Body of pancreas (tissue), 4 donors: ENCODE data around the gene TBCK.

Experiments
- POLR2A ChIP-seq, 3 donors: fragments of 450-650 bp; IDR thresholded peaks; one replicate each; pipeline ENCODE4 v1.6.1; 2016; ENCODE audit warnings: antibody characterized with exemption in 3 of 3, mild to moderate bottlenecking in 2 of 3
- TF ChIP-seq, protein P1 (sequence below), 7 experiments: fragments of 450-650 bp in 4 of 7; fragments of 200-600 bp in 3 of 7; sonication (generic) in 3 of 7; IDR thresholded peaks; one replicate each; pipeline ENCODE4 v1.5.1; 2016 to 2019; ENCODE audit warnings: antibody characterized with exemption in 7 of 7

DNA sequence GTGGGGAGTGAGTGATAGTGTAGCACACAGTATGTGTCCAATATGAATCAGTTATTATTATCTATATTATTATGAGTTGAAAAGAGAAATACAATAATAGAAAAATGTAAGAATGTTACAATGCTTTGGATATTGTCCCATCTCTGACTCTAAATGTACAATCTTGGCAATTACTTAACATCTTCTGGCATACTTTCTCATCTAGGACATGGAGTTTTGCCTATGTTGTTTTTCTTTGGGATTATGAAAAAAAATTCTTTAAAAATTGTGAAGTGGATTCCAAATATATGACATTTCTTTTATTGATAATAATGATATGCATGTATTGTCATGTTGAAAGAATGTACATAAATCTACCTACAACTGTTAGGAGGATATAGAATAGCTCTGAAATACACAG lies 84.1 kb downstream of the TBCK start:
- TF ChIP-seq, protein P1, sequence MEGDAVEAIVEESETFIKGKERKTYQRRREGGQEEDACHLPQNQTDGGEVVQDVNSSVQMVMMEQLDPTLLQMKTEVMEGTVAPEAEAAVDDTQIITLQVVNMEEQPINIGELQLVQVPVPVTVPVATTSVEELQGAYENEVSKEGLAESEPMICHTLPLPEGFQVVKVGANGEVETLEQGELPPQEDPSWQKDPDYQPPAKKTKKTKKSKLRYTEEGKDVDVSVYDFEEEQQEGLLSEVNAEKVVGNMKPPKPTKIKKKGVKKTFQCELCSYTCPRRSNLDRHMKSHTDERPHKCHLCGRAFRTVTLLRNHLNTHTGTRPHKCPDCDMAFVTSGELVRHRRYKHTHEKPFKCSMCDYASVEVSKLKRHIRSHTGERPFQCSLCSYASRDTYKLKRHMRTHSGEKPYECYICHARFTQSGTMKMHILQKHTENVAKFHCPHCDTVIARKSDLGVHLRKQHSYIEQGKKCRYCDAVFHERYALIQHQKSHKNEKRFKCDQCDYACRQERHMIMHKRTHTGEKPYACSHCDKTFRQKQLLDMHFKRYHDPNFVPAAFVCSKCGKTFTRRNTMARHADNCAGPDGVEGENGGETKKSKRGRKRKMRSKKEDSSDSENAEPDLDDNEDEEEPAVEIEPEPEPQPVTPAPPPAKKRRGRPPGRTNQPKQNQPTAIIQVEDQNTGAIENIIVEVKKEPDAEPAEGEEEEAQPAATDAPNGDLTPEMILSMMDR (IDR thresholded peaks at IDR 0.05), result no peak
- TF ChIP-seq POLR2A (IDR thresholded peaks at IDR 0.05), result no peak
